GM12878 (cell line): ENCODE data around the gene SIL1. TPM values are rescaled to one million over a fixed set of nuclear protein-coding genes. Genes with fewer than 3 reads are reported as not detected.

Experiments used
- ATAC-seq: fragments of 200-7000 bp; cut with Tn5 transposase; 3 replicates; pipeline ENCODE4 v1.9.1; 2020; ENCODE audit warnings: mild to moderate bottlenecking, moderate library complexity
- BruUV-seq: library from RNA; stranded (reverse); fragments of 400-500 nt; replicated peaks from 2 replicates; lab custom pipeline; 2021; lab: Mats Ljungman, UMichigan
- CTCF ChIA-PET: fragments of 300-600 bp; sonication (Branson Sonifier 250); formaldehyde crosslinking; extraction: SDS; loops from one replicate; lab custom pipeline; 2021; ENCODE audit warnings: inconsistent platforms; lab: Yijun Ruan, JAX
- POLR2A ChIA-PET: fragments of 350-600 bp; formaldehyde crosslinking; extraction: SDS; loops from one replicate; lab custom pipeline; 2021; ENCODE audit warnings: inconsistent platforms; lab: Charles Lee
- RAD21 ChIA-PET: fragments of 300-600 bp; sonication (Branson Sonifier 250); formaldehyde crosslinking; loops from one replicate; lab custom pipeline; 2023; ENCODE audit warnings: antibody characterized with exemption; ENCODE audit not compliant: unreplicated experiment; lab: Charles Lee
- SMC1A ChIA-PET: fragments of 300-600 bp; sonication (Branson Sonifier 250); formaldehyde crosslinking; loops from one replicate; lab custom pipeline; 2023; ENCODE audit not compliant: unreplicated experiment, uncharacterized antibody; lab: Charles Lee
- DNase-seq: peaks from one replicate; pipeline ENCODE4 v3.0.0-alpha.2; 2011; ENCODE audit warnings: low read depth, low spot score
- FAIRE-seq: peaks from 3 replicates; lab custom pipeline; 2011; peaks lifted over from hg19 to GRCh38; lab: Jason Lieb, UNC
- H2AFZ ChIP-seq: 2 replicates; pipeline ENCODE4 v1.6.0; 2011; ENCODE audit warnings: low read depth, low read length, control low read depth; ENCODE audit not compliant: control insufficient read depth
- H3K27ac ChIP-seq: 2 replicates; pipeline ENCODE4 v1.5.1; 2011; ENCODE audit warnings: control low read depth; ENCODE audit not compliant: control insufficient read depth, insufficient read depth
- H3K27me3 ChIP-seq, 2 experiments: replicated peaks in 1 of 2; 2 replicates each; pipeline versions ENCODE4 v1.6.0 to v1.6.1; 2011; ENCODE audit warnings: low read length in 1 of 2; ENCODE audit not compliant: control insufficient read depth in 2 of 2, insufficient read depth in 2 of 2
- H3K36me3 ChIP-seq, 2 experiments: 2 replicates each; pipeline ENCODE4 v1.5.1; 2011; ENCODE audit warnings: low read length in 1 of 2; ENCODE audit not compliant: control insufficient read depth in 2 of 2, insufficient read depth in 2 of 2
- H3K4me1 ChIP-seq: 2 replicates; pipeline ENCODE4 v1.6.1; 2011; ENCODE audit warnings: mild to moderate bottlenecking, low read length, moderate library complexity, mixed read lengths; ENCODE audit not compliant: control insufficient read depth, insufficient read depth
- H3K4me2 ChIP-seq: 2 replicates; pipeline ENCODE4 v1.6.0; 2011; ENCODE audit warnings: control low read depth; ENCODE audit not compliant: control insufficient read depth, insufficient read depth
- H3K4me3 ChIP-seq: fragments of 200-600 bp; sonication (generic); 2 replicates; pipeline ENCODE4 v1.5.1; 2016
- H3K79me2 ChIP-seq: 2 replicates; pipeline ENCODE4 v1.6.0; 2011; ENCODE audit warnings: low read length; ENCODE audit not compliant: control insufficient read depth, insufficient read depth
- H3K9ac ChIP-seq: 2 replicates; pipeline ENCODE4 v1.8.0; 2011; ENCODE audit warnings: low read length, control low read depth, mixed read lengths; ENCODE audit not compliant: control insufficient read depth, insufficient read depth
- H3K9me3 ChIP-seq: replicated peaks from 3 replicates; pipeline ENCODE4 v1.5.1; 2011; ENCODE audit warnings: mild to moderate bottlenecking, low read length; ENCODE audit not compliant: control insufficient read depth, insufficient read depth
- H4K20me1 ChIP-seq: 2 replicates; pipeline ENCODE4 v1.6.0; 2011; ENCODE audit not compliant: control insufficient read depth, insufficient read depth
- BCL11A ChIP-seq: IDR thresholded peaks from 2 replicates; pipeline ENCODE4 v1.6.1; 2011; ENCODE audit warnings: low read depth, low read length
- EZH2 ChIP-seq: IDR thresholded peaks from 2 replicates; pipeline ENCODE4 v1.6.1; 2012; ENCODE audit warnings: low read depth, mild to moderate bottlenecking, control low read depth, inconsistent platforms, low read length, borderline replicate concordance; ENCODE audit not compliant: control insufficient read depth
- IKZF2 ChIP-seq, 2 experiments: fragments of 450-650 bp; IDR thresholded peaks; 2 replicates each; pipeline ENCODE4 v1.6.1; 2017; ENCODE audit warnings: mild to moderate bottlenecking in 2 of 2, moderate library complexity in 2 of 2
- IRF3 ChIP-seq: fragments of 450-650 bp; IDR thresholded peaks from 2 replicates; pipeline ENCODE4 v1.6.1; 2014; ENCODE audit warnings: mild to moderate bottlenecking
- NFIC ChIP-seq: IDR thresholded peaks from 2 replicates; pipeline ENCODE4 v1.6.1; 2012; ENCODE audit warnings: low read depth, mild to moderate bottlenecking, inconsistent platforms, low read length, moderate library complexity
- PAX8 ChIP-seq: fragments of 450-650 bp; IDR thresholded peaks from 2 replicates; pipeline ENCODE4 v1.6.1; 2017; ENCODE audit warnings: mild to moderate bottlenecking, moderate library complexity
- PBX3 ChIP-seq: IDR thresholded peaks from 2 replicates; pipeline ENCODE4 v1.6.1; 2011; ENCODE audit warnings: mild to moderate bottlenecking, low read depth, low read length, moderate library complexity; ENCODE audit not compliant: insufficient replicate concordance
- RELA ChIP-seq: fragments of 450-650 bp; IDR thresholded peaks from 2 replicates; pipeline ENCODE4 v1.8.0; 2014; ENCODE audit warnings: borderline replicate concordance; ENCODE audit not compliant: partially characterized antibody
- SMAD5 ChIP-seq: IDR thresholded peaks from 2 replicates; pipeline ENCODE4 v1.6.1; 2016; ENCODE audit warnings: antibody characterized with exemption, low read depth
- SRF ChIP-seq, 2 experiments: IDR thresholded peaks; 2 replicates each; pipeline ENCODE4 v1.6.1; 2011; ENCODE audit warnings: low read depth in 2 of 2, low read length in 2 of 2, mild to moderate bottlenecking in 1 of 2, moderate library complexity in 1 of 2
- TCF12 ChIP-seq: IDR thresholded peaks from 2 replicates; pipeline ENCODE4 v1.6.1; 2011; ENCODE audit warnings: low read depth, mild to moderate bottlenecking, low read length
- YY1 ChIP-seq: IDR thresholded peaks from 2 replicates; pipeline ENCODE4 v1.6.1; 2011; ENCODE audit warnings: low read depth, mild to moderate bottlenecking, low read length
- ZZZ3 ChIP-seq: IDR thresholded peaks from 2 replicates; pipeline ENCODE4 v1.6.1; 2011; ENCODE audit warnings: low read depth; ENCODE audit not compliant: control insufficient read depth, insufficient read length
- WGBS: methylation state at CpG from one replicate; pipeline ENCODE4 v1.1.6; 2016; ENCODE audit warnings: low lambda C conversion rate; ENCODE audit not compliant: insufficient replicate concordance, insufficient coverage; ENCODE audit errors: missing lambda C conversion rate; 5-methylcytosine and 5-hydroxymethylcytosine counted together
- in situ Hi-C: fragments of 300-500 bp; cut with MboI; formaldehyde crosslinking; loops from 9 replicates; pipeline ENCODE4 v1.14.3; 2018; ENCODE audit warnings: mixed read lengths
- intact Hi-C: fragments of 100-400 bp; cut with micrococcal nuclease; formaldehyde crosslinking; loops from one replicate; pipeline ENCODE4 v1.14.2; 2022; ENCODE audit not compliant: unreplicated experiment
- polyA plus RNA-seq, 11 experiments: library from polyadenylated mRNA; depleted of rRNA in 4 of 11; unstranded in 6 of 11; stranded (reverse) in 5 of 11; fragments of >200 nt; fragmentation: Nextera tagmentation in 4 of 11; fragmentation: Illumina TruSeq in 1 of 11; extraction: Ambion mirVana in 4 of 11; extraction: Trizol in 1 of 11; gene quantifications; 1 replicate in 1 of 11; 2 replicates in 10 of 11; pipeline versions ENCODE4 v1.2.1 to v1.2.3, GENCODE V29; 2011 to 2016; ENCODE audit warnings: inconsistent platforms in 2 of 11, missing spikeins in 2 of 11, low read depth in 1 of 11
- total RNA-seq, 4 experiments: library from RNA; depleted of rRNA in 3 of 4; stranded (reverse); fragments of >200 nt in 3 of 4; fragmentation: Illumina TruSeq in 1 of 4; extraction: Trizol in 1 of 4; gene quantifications; 2 replicates each; pipeline versions ENCODE4 v1.2.1 to v1.2.3, GENCODE V29; 2013 to 2021
- TF ChIP-seq, protein P1 (sequence below): IDR thresholded peaks from 2 replicates; pipeline ENCODE4 v1.6.1; 2012; ENCODE audit warnings: low read depth, low read length, improper control_type of control experiment

Gene SIL1
- total and polyA plus RNA-seq, 10 of the 15 experiments (the other 5 are each of a cell fraction or from before 2014, with no cell fraction given) = 4.1 to 49.8 (median 29.4) TPM

DNA sequence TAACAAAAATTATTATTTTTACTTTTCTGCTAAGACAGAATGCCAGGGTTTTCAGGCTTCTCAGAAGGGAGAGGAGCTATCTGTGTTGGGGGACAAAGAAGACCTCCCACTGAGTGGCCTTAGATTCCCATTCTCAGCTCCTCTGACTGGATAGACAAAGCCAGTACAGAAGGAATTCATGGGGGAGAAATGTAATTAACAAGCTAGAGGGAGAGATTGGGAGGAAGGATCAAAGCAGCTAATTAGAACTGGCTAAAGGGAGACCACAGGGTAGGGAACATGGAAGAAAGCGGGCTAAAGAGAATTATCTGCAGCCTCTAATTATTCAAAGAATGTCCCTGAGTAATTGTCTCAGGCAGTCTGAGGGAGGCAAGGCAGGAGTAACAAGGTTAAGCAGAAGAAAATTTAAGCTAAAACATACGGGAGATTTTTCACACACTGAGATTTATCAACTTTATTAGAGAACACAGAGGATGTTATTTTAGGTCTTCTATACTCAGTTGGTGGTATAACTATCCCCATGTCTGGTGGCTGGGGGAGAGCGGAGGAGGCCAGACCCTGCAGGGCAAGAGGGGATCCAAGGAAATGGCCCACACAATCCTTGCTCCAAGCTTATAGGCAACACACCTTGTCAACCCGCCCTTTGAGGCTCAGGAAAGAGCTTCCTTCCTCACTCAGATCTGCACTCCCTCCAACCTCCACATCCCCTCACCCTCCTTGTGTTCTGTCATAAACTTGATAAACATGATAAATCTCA is 235.4 kb downstream of the SIL1 start:
- Histone ChIP-seq H3K36me3 (peaks cover 0 to 10% of the 10 kb centered on the region in 2 experiments; a peak in 1 of 4 replicates), H2AFZ (no peak overlapping the region), H3K27ac (no peak overlapping the region), H3K27me3 (no peaks in the 10 kb centered on the region), H3K4me2 (no peak overlapping the region), H4K20me1 (no peaks in the 10 kb centered on the region), H3K4me3 (no peak overlapping the region), H3K4me1 (no peaks in the 10 kb centered on the region), H3K79me2 (no peaks in the 10 kb centered on the region), H3K9me3 (no peaks in the 10 kb centered on the region), H3K9ac (no peak overlapping the region)
- CTCF ChIA-PET = no interaction called here
- ATAC-seq (no peak), FAIRE-seq (no peak), DNase-seq (no peak)
- RAD21 ChIA-PET = no interaction called here
- TF ChIP-seq SMAD5 (no peak), BCL11A (no peak), YY1 (no peak), SRF (IDR thresholded peaks at IDR 0.05; ENCODE audit: low read depth in 2 of 2, low read length in 2 of 2) (no peak), RELA (no peak)
- intact Hi-C loops = no loop called here
- no TSS peak for BruUV-seq
- POLR2A ChIA-PET = no interaction called here
- WGBS = 97% methylated on average over 4 of the region's 4 CpGs
- SMC1A ChIA-PET = interaction anchor here (1.7 to 1.9 kb wide), 2 partner anchors 12 to 14 kb away, joined by 4 to 12 read pairs; no protein-coding TSS in a partner anchor
- in situ Hi-C loops = no loop called here

GRCh38 chr5:138961729-138962128 is 236.4 kb downstream of the SIL1 start:
- Histone ChIP-seq H3K27me3 (no peaks in the 10 kb centered on the region), H3K9me3 (no peaks in the 10 kb centered on the region), H3K4me3 (no peak overlapping the region), H4K20me1 (no peaks in the 10 kb centered on the region), H2AFZ (no peak overlapping the region), H3K4me1 (no peaks in the 10 kb centered on the region), H3K27ac (no peak overlapping the region), H3K79me2 (no peaks in the 10 kb centered on the region), H3K4me2 (no peak overlapping the region), H3K9ac (no peak overlapping the region), H3K36me3 (peaks cover 0 to 10% of the 10 kb centered on the region in 2 experiments; a peak in 1 of 4 replicates)
- ChIA-PET POLR2A (interaction anchor here (0.7 kb wide), 1 partner anchor 115 kb away, joined by 4 read pairs; no protein-coding TSS in a partner anchor), SMC1A (interaction anchor here (0.6 to 1.9 kb wide), 3 partner anchors 15 to 68 kb away, joined by 3 to 12 read pairs (median 3); no protein-coding TSS in a partner anchor), CTCF (no interaction called here), RAD21 (interaction anchor here (0.7 to 0.8 kb wide), 2 partner anchors 9 to 301 kb away, joined by 3 read pairs; no protein-coding TSS in a partner anchor)
- no peak for DNase-seq
- no peak for ATAC-seq
- no peak for FAIRE-seq
- in situ Hi-C loops (no loop called here), intact Hi-C loops (no loop called here)
- no TSS peak for BruUV-seq
- WGBS = 94% methylated on average over 1 of the region's 1 CpG
- TF ChIP-seq TCF12 (no peak), IRF3 (no peak), EZH2 (no peak), ZZZ3 (no peak), PAX8 (no peak), IKZF2 (IDR thresholded peaks at IDR 0.05) (no peak), NFIC (no peak), PBX3 (no peak)
- TF ChIP-seq, protein P1, sequence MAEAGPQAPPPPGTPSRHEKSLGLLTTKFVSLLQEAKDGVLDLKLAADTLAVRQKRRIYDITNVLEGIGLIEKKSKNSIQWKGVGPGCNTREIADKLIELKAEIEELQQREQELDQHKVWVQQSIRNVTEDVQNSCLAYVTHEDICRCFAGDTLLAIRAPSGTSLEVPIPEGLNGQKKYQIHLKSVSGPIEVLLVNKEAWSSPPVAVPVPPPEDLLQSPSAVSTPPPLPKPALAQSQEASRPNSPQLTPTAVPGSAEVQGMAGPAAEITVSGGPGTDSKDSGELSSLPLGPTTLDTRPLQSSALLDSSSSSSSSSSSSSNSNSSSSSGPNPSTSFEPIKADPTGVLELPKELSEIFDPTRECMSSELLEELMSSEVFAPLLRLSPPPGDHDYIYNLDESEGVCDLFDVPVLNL = no peak
